Caki2 (cell line): ENCODE results near the gene NR3C1. TPM values are rescaled to one million over a fixed set of nuclear protein-coding genes. Genes with fewer than 3 reads are reported as not detected.
A peak's percentile ranks its signal among the peaks of the same experiment; 100 is the strongest.

Experiments used
- DNase-seq: peaks from one replicate; pipeline ENCODE4 v3.0.0-alpha.2; 2015; ENCODE audit warnings: low read depth
- in situ Hi-C: cut with HindIII; loops from 2 replicates; pipeline ENCODE4 v1.10.0; 2016; ENCODE audit warnings: low sequenced_read_pairs, low pct_unique_long_range_greater_than_20kb, mixed read lengths
- total RNA-seq: library from RNA; depleted of rRNA; stranded (reverse); fragments of >200 nt; shearing (Covaris generic); gene quantifications from 2 replicates; pipeline ENCODE4 v1.2.3, GENCODE V29; 2014; ENCODE audit warnings: low replicate concordance; rRNA removed

Gene NR3C1
- 11.9 and 13.8 TPM in 2 replicates for total RNA-seq

GRCh38 chr5:143403593-143404415 lies at the start of gene NR3C1:
Gene NR3C1 (minus strand): TSS chr5:143403686. CDS start chr5:143400839, 2,847 bp downstream.
- in situ Hi-C loops: no loop called here
- peak; percentile 79 for DNase-seq

GRCh38 chr5:143449772-143450171 lies 46.3 kb upstream of the NR3C1 start:
- no peak for DNase-seq
- in situ Hi-C loops: no loop called here

GRCh38 chr5:143448518-143448917 lies 45.0 kb upstream of the NR3C1 start:
- no peak for DNase-seq
- in situ Hi-C loops: no loop called here

DNA sequence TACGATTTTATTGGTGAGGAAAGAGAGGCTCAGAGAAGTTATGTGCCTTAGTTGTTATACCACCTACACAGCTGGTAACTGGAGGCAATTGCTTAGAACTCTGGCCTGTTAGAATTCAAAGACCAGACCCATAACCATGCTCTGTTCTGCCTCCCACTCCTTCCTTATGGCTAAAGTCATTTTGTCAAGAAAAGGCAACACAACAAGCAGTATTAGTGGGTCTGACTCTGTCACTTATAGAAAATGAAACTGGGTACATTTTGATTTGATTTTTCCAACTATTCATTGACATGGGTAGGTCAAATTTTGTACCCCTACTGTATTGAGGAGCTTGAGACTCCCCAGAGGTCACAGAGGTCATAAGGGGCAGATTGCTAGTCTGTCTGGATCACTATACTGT lies 44.5 kb upstream of the NR3C1 start:
- in situ Hi-C loops: no loop called here
- no peak for DNase-seq

GRCh38 chr5:143446535-143447226 lies 43.2 kb upstream of the NR3C1 start:
- in situ Hi-C loops: no loop called here
- no peak for DNase-seq

GRCh38 chr5:143445776-143446175 lies 42.3 kb upstream of the NR3C1 start:
- no peak for DNase-seq
- in situ Hi-C loops: no loop called here

GRCh38 chr5:143443330-143443729 lies 39.8 kb upstream of the NR3C1 start:
- in situ Hi-C loops: no loop called here
- no peak for DNase-seq

- no peak for DNase-seq
- in situ Hi-C loops: no loop called here
These were observed 38.9 kb upstream of the NR3C1 start for GRCh38 chr5:143442385-143442784.

DNA sequence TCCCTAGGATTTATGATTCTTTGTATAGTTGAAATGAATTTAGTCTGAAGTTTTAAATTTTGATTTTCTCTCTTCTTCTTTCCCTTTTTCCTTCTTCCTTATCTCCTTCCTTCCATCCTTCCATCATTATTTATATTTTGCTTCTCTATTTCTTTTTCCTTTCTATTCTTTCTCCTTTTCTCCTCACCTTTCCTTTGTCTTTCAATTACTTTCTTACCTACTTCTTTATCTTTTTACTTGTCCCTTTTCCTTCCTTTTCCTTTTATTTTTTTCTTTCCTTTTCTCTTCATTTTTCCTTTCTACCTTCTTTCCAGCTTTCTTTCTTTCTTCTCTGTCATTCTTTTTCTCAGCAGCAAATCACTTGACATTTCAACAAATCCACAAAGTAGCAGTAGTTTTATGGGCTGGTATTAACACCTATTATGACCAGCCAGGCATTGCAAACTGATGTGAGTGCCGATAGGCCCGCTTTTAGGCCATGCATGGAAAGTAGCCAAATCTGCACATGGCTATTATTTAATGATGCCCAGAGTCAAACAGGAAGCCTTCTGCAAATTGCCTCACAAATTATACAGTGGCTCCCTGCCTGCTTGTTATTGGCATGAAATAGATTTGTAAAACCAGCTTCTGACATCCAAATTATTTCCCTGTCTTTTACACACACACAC lies 37.1 kb upstream of the NR3C1 start:
- in situ Hi-C loops: no loop called here
- no peak for DNase-seq

DNA sequence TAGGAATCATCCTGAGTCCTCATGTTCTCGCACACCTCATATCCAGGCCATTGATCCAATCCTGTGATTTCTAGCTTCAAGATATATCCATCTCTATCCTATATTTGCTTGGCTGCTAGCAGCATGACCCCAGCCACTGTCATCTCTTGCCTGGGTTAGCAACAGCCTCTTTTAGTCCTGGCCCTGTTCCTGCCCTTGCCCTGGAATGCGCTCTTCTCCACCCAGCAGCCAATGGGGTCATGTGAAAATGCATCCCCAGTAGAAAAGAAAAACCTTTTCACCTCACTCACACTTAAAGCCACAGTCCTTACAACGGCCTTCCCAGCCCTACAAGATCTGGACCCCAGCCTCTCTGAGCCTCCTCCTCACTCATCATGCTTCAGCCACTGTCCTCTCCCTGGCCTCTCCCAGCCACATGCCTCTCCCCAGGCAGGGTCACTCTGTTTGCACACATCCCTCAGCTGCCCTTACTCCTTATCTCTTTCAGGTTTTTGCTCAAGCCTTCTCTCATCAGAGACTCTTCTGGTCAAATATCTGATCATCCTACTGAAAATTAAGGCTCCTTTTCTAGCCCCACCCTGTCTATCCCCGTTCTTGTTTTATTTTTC lies 34.3 kb upstream of the NR3C1 start:
- in situ Hi-C loops: no loop called here
- no peak for DNase-seq

- no peak for DNase-seq
- in situ Hi-C loops: no loop called here
These were observed 33.4 kb upstream of the NR3C1 start for GRCh38 chr5:143436871-143437270.

GRCh38 chr5:143435210-143435657 lies 31.7 kb upstream of the NR3C1 start:
- no peak for DNase-seq
- in situ Hi-C loops: no loop called here

DNA sequence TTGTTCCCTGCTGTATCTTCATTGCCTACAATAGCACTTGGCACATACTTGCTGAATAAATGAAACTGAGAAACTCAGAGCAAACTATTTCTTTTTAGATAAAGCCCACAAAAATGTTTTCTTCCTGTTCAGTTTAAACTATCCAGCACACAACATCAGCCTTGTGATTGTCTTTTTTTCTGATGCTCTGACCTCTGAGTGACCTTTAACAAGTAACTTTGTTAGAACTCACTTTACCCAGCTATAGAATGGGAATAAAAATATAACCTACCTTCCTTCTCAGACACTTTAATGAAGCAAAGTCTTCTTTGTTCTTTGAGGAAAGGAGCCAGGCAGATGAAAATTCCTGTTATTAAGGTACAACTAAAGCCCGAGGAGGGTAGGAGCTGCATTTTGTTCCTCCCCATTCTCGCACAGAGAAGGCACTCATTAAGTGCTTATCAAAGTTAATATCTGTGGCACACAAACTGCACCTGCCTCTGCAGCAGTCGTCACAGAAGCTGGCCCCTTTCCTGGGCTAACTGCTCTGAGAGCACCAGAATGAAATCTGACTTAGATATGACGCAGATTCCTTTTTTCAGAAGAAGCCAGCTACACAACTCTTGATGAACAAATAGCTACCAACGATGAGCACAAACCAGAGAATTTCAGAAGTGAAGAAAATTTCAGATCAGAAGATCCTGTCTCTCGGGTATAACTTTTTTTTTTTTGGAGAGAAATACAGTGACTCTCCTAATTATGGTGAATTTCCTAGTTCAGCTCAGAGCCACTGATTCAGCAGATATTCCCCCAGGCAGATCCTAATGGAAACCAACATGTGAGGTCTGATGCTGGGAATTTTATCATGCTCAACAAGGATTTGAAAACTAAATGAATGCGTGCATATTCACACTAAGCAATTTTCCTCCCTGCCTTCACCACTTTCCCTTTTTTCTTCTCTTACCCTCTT lies 31.0 kb upstream of the NR3C1 start:
- in situ Hi-C loops: no loop called here
- DNase-seq: no peak

DNA sequence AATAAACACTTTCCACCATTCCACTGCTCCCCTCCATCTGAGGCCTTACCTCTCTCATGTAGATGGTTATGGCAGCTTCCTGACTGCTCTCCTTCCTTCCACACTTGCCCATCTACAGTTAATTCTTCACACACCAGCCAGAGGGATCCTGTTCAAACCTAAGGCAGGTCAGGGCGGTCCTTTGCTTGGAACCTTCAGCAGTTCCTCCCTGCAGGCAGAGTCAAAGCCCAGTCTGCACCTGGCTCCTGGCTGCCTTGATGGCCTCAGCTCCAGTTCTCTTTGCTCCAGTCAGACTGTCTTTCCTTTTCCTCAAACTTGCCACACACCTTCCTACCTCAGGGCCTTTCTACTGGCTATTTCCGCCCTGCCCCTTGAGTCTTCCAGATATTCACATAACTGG lies 30.2 kb upstream of the NR3C1 start:
- in situ Hi-C loops: no loop called here
- no peak for DNase-seq

- in situ Hi-C loops: no loop called here
- DNase-seq: peak; percentile 78
These were observed 29.3 kb upstream of the NR3C1 start for GRCh38 chr5:143432658-143433239.

DNA sequence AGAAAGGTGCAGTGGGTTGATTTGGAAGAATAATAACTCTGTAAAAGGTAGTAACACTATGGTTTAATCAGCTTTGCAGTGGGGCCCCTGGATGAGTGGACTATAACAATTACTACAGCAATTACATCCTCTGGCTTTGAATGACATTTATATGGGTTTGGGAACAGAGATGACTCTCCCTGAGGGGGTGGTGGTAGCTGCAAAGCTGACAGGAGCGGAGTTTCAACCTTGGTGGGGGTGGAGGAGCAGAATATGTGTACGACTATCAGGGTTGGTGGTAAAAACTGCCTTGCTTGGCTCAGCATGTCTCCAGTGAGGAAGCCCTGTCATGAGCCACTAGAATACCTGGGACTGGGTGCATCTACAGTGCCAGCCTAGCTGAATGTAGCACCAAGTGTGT lies 28.3 kb upstream of the NR3C1 start:
- no peak for DNase-seq
- in situ Hi-C loops: no loop called here

DNA sequence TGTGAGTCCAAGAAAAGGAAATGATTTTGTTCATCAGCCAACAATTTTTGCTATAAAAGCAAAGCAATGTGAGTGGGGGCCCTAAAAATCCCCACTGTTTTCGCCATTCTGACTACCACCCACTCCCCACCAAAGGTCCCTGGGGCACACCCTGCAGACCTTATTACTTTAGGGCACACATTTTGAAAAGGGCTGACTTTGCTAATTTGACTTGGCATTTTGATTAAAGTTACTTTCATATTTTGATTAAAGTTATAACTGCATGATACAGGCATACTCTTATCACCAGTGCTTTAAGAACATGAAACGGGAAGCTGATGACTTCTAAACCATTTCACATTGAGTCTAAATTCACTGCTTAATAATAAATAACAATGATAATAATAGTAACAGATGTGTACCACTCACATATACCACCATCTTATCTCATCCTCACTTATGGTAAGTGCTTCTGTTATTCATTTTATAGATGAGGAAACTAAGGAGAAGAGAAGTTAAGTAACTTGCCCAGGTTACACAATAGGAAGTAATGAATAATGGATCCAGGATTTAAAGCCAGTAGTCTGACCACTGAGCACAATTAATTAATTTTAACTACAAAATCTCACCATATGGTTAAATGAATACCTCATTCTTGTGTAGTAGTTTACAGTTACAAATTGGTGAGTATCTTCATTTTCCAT lies 25.4 kb upstream of the NR3C1 start:
- in situ Hi-C loops: no loop called here
- DNase-seq: no peak
